ENCODE data around the gene LMCD1.

The LMCD1 gene

GRCh38 chr3:8519156-8519555 is 17.5 kb downstream of the LMCD1 start:
- TF ChIP-seq YY1 (IDR thresholded peaks at IDR 0.05; ENCODE audit: low read depth), result no peak
- TF ChIP-seq CREB1 (IDR thresholded peaks at IDR 0.05; ENCODE audit: low read depth), result no peak
- no peak for TF ChIP-seq NFIC (IDR thresholded peaks at IDR 0.05)
- no peak for TF ChIP-seq TCF12 (IDR thresholded peaks at IDR 0.05; ENCODE audit: low read depth)
- TF ChIP-seq TEAD4 (IDR thresholded peaks at IDR 0.05), result no peak
- TF ChIP-seq CEBPB (IDR thresholded peaks at IDR 0.05), result no peak
- TF ChIP-seq EGR1 (IDR thresholded peaks at IDR 0.05), result no peak
- TF ChIP-seq, protein P1, sequence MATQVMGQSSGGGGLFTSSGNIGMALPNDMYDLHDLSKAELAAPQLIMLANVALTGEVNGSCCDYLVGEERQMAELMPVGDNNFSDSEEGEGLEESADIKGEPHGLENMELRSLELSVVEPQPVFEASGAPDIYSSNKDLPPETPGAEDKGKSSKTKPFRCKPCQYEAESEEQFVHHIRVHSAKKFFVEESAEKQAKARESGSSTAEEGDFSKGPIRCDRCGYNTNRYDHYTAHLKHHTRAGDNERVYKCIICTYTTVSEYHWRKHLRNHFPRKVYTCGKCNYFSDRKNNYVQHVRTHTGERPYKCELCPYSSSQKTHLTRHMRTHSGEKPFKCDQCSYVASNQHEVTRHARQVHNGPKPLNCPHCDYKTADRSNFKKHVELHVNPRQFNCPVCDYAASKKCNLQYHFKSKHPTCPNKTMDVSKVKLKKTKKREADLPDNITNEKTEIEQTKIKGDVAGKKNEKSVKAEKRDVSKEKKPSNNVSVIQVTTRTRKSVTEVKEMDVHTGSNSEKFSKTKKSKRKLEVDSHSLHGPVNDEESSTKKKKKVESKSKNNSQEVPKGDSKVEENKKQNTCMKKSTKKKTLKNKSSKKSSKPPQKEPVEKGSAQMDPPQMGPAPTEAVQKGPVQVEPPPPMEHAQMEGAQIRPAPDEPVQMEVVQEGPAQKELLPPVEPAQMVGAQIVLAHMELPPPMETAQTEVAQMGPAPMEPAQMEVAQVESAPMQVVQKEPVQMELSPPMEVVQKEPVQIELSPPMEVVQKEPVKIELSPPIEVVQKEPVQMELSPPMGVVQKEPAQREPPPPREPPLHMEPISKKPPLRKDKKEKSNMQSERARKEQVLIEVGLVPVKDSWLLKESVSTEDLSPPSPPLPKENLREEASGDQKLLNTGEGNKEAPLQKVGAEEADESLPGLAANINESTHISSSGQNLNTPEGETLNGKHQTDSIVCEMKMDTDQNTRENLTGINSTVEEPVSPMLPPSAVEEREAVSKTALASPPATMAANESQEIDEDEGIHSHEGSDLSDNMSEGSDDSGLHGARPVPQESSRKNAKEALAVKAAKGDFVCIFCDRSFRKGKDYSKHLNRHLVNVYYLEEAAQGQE (IDR thresholded peaks at IDR 0.05; ENCODE audit: low read depth), result no peak
- TF ChIP-seq FOXM1 (IDR thresholded peaks at IDR 0.05; ENCODE audit: borderline replicate concordance, low read depth), result no peak
- no peak for TF ChIP-seq RAD21 (IDR thresholded peaks at IDR 0.05; ENCODE audit: low read depth)
- TF ChIP-seq, protein P2, sequence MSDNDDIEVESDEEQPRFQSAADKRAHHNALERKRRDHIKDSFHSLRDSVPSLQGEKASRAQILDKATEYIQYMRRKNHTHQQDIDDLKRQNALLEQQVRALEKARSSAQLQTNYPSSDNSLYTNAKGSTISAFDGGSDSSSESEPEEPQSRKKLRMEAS (IDR thresholded peaks at IDR 0.05), result no peak
- no peak for TF ChIP-seq TAF1 (IDR thresholded peaks at IDR 0.05; ENCODE audit: low read depth)
- no peak for TF ChIP-seq EP300 (IDR thresholded peaks at IDR 0.05; ENCODE audit: borderline replicate concordance)
- TF ChIP-seq, protein P3, sequence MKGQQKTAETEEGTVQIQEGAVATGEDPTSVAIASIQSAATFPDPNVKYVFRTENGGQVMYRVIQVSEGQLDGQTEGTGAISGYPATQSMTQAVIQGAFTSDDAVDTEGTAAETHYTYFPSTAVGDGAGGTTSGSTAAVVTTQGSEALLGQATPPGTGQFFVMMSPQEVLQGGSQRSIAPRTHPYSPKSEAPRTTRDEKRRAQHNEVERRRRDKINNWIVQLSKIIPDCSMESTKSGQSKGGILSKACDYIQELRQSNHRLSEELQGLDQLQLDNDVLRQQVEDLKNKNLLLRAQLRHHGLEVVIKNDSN (IDR thresholded peaks at IDR 0.05), result no peak
- TF ChIP-seq ZBTB7A (IDR thresholded peaks at IDR 0.05; ENCODE audit: low read depth), result no peak

GRCh38 chr3:8519774-8520448 is 18.3 kb downstream of the LMCD1 start:
- TF ChIP-seq NFIC (IDR thresholded peaks at IDR 0.05) (no peak), ZBTB7A (IDR thresholded peaks at IDR 0.05; ENCODE audit: low read depth) (no peak), TEAD4 (IDR thresholded peaks at IDR 0.05) (no peak), TAF1 (IDR thresholded peaks at IDR 0.05; ENCODE audit: low read depth) (no peak), EGR1 (IDR thresholded peaks at IDR 0.05) (no peak), FOXM1 (IDR thresholded peaks at IDR 0.05; ENCODE audit: borderline replicate concordance, low read depth) (no peak)

GRCh38 chr3:8520816-8521403 is 19.3 kb downstream of the LMCD1 start:
- TF ChIP-seq TAF1 (IDR thresholded peaks at IDR 0.05; ENCODE audit: low read depth), result no peak
- no peak for TF ChIP-seq YY1 (IDR thresholded peaks at IDR 0.05; ENCODE audit: low read depth)
- TF ChIP-seq EP300 (IDR thresholded peaks at IDR 0.05; ENCODE audit: borderline replicate concordance), result no peak
- no peak for TF ChIP-seq TEAD4 (IDR thresholded peaks at IDR 0.05)
- TF ChIP-seq TCF12 (IDR thresholded peaks at IDR 0.05; ENCODE audit: low read depth), result no peak
- no peak for TF ChIP-seq CEBPB (IDR thresholded peaks at IDR 0.05)
- TF ChIP-seq FOXM1 (IDR thresholded peaks at IDR 0.05; ENCODE audit: borderline replicate concordance, low read depth), result no peak
- no peak for TF ChIP-seq ZBTB7A (IDR thresholded peaks at IDR 0.05; ENCODE audit: low read depth)
- TF ChIP-seq, protein P1 (IDR thresholded peaks at IDR 0.05; ENCODE audit: low read depth), result no peak
- TF ChIP-seq, protein P2 (IDR thresholded peaks at IDR 0.05), result no peak
- TF ChIP-seq NFIC (IDR thresholded peaks at IDR 0.05), result no peak
- TF ChIP-seq, protein P3 (IDR thresholded peaks at IDR 0.05), result no peak
- TF ChIP-seq CREB1 (IDR thresholded peaks at IDR 0.05; ENCODE audit: low read depth), result no peak
- no peak for TF ChIP-seq EGR1 (IDR thresholded peaks at IDR 0.05)
- TF ChIP-seq RAD21 (IDR thresholded peaks at IDR 0.05; ENCODE audit: low read depth), result no peak

DNA sequence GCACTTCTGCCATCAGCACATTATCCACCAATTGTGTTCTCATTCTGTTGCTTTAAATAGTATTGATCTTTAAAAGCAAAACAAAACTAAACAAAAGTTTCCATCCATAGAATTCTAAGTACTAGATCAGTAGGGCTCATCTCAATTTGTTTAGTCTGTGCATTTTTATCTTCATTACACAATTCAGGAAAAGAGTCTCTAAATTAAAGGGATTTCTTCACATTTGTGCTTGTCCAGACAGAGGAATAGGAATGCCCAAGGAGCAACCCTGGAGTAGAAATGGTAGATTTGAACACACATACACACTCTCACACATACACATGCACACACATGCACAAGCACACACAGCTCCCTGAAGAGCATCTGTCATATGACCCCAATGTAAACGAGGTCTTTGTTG is 21.4 kb downstream of the LMCD1 start:
- TF ChIP-seq, protein P2 (IDR thresholded peaks at IDR 0.05), result no peak
- TF ChIP-seq NFIC (IDR thresholded peaks at IDR 0.05) (no peak), EGR1 (IDR thresholded peaks at IDR 0.05) (no peak), EP300 (IDR thresholded peaks at IDR 0.05; ENCODE audit: borderline replicate concordance) (no peak), YY1 (IDR thresholded peaks at IDR 0.05; ENCODE audit: low read depth) (no peak), RAD21 (IDR thresholded peaks at IDR 0.05; ENCODE audit: low read depth) (no peak), TCF12 (IDR thresholded peaks at IDR 0.05; ENCODE audit: low read depth) (no peak), ZBTB7A (IDR thresholded peaks at IDR 0.05; ENCODE audit: low read depth) (no peak), CEBPB (IDR thresholded peaks at IDR 0.05) (no peak), FOXM1 (IDR thresholded peaks at IDR 0.05; ENCODE audit: borderline replicate concordance, low read depth) (no peak), CREB1 (IDR thresholded peaks at IDR 0.05; ENCODE audit: low read depth) (no peak)
- TF ChIP-seq, protein P3 (IDR thresholded peaks at IDR 0.05), result no peak
- TF ChIP-seq, protein P1 (IDR thresholded peaks at IDR 0.05; ENCODE audit: low read depth), result no peak

Data from Ishikawa (cell line).